NCI-H526 treated with DMSO at 0.1 percent for 48 hours (cell line): ENCODE results near the gene SLC24A1.
"Not testable (repeated sequence)": the region's sequence is repeated elsewhere in the genome, so short reads cannot be mapped to it uniquely, and the experiment has no call there.

Source experiments
- DNase-seq: peaks from one replicate; lab custom pipeline; 2025; lab: John Stamatoyannopoulos, UW

Gene SLC24A1

DNA sequence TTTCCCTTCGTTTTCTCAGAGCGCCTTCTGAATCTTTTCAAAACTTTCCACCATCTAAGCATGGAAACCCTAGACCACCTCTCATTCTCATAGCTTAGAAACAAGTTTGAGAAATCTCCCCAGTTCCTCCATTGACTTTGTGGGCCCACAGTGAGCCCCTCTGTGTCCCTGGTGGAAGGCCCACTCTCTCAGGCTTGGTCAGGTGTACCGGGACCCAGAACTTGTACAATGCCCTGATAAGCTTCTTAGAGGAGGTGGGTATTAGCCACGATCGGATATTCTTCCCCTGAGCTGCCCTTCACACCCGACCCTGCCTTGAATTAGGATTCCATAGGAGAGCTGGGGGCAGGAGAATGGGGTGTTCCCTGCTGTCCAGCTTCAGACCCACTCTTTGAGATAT lies at the start of gene SLC24A1:
SLC24A1 (plus strand) TSS at position 301 of the 400 bp plus-strand sequence. CDS start 2,143 bp downstream, outside the sequence.
- DNase-seq = no peak

- no peak for DNase-seq
These were observed 49.8 kb upstream of the SLC24A1 start for GRCh38 chr15:65571971-65572370.

DNA sequence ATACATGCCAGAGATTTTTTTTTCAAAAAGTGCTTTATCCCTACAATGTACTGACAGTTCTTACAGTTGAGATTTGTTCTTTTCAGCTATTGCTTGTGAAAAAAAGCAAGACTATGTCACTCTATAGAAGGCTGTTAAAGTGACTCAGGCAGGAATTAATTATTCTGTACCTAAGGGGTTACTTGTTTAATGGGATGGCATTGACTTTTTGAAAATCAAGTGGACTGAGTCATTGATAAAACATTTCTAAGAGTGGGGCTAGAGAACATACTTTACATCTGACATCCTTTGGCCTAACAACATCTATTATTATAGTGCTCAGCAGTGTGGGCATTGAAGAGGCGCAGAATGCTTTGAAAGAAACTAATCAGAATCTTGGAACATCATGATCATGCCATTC lies 45.1 kb upstream of the SLC24A1 start:
- DNase-seq = no peak

GRCh38 chr15:65577129-65577996 lies 44.4 kb upstream of the SLC24A1 start:
- DNase-seq = no peak

GRCh38 chr15:65578904-65579728 lies 42.6 kb upstream of the SLC24A1 start:
- DNase-seq = no peak

- no peak for DNase-seq
These were observed 42.0 kb upstream of the SLC24A1 start for GRCh38 chr15:65579762-65580161.

- no peak for DNase-seq
These were observed 41.5 kb upstream of the SLC24A1 start for GRCh38 chr15:65580287-65580686.

- no peak for DNase-seq
These were observed 38.0 kb upstream of the SLC24A1 start for GRCh38 chr15:65583701-65584100.

DNA sequence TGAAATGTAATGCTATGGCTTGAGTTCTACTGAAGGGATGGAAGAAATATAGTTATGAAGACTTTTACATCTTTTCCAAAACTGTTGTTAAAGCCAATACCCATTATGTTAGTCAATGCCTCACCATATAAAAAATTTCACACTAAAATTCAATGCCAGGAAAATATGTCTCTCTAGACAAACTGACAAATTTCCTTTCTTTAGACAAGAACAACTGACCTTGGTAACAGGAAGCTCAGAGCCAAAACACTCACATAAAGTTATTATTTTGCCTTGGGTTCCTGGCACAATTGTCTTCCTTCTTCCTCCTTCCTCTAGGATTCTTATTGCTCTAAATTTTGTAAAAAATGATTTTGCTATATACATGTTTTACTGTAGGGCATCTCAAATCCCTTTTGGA lies 37.5 kb upstream of the SLC24A1 start:
- no peak for DNase-seq

DNA sequence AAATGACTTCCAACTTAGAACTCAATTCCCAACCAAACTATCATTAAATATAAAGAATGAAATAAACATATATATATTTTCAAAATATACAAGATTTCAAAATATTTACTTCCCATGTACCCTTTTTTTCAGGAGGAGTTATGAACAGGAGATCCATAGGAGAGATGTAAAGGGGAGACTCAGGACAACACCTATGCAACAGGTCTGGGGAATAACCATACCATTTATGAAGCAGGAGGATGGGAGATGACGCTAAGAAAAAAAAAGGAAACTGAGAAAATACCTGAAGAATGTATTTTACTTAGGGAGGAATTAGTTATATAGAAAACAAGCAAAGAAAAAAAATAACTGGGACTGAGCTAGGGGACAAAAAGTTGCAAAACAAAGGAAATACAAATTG lies 34.6 kb upstream of the SLC24A1 start:
- DNase-seq = no peak

DNA sequence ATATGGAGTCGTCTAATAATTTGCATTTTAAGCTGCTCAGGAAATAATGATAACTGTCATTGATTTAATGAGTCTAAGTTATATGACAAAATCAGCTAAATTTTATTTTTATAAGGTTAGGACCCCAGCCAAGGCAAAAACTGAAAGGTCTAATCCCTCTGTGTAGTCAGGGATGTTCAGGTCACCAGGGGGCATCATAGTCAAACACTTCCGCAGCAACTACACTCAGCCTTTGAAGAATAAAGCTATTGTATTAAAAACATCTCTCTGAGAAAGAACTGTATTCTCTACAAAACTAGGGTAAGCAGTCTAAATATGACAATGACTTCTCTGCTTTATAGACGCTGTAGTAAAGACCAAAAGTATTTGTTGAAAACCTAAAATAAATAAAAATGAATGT lies 25.8 kb upstream of the SLC24A1 start:
- peak; percentile 36 for DNase-seq

GRCh38 chr15:65598468-65598867 lies 23.3 kb upstream of the SLC24A1 start:
- DNase-seq = no peak

GRCh38 chr15:65599677-65600076 lies 22.1 kb upstream of the SLC24A1 start:
- DNase-seq = no peak

DNA sequence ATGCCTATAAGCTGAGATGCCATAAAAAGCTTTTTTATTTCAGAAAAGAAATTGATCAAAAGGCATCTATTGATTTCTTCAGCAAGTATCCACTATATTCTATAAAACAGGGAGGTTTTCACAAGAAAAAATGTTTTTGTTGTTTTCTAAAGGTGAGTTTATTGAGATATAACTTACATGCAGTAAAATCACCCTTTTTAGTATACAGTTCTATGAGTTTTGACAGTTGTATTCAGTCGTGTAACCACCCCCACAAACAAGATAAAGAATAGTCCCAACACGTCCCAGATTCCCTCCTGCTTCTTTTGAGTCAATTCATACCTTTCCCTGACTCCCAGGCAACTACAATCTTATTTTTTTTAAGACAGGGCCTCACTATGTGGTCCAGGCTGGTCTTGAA lies 18.6 kb upstream of the SLC24A1 start:
- DNase-seq = no peak

- no peak for DNase-seq
These were observed 18.2 kb upstream of the SLC24A1 start for GRCh38 chr15:65603559-65603958.

DNA sequence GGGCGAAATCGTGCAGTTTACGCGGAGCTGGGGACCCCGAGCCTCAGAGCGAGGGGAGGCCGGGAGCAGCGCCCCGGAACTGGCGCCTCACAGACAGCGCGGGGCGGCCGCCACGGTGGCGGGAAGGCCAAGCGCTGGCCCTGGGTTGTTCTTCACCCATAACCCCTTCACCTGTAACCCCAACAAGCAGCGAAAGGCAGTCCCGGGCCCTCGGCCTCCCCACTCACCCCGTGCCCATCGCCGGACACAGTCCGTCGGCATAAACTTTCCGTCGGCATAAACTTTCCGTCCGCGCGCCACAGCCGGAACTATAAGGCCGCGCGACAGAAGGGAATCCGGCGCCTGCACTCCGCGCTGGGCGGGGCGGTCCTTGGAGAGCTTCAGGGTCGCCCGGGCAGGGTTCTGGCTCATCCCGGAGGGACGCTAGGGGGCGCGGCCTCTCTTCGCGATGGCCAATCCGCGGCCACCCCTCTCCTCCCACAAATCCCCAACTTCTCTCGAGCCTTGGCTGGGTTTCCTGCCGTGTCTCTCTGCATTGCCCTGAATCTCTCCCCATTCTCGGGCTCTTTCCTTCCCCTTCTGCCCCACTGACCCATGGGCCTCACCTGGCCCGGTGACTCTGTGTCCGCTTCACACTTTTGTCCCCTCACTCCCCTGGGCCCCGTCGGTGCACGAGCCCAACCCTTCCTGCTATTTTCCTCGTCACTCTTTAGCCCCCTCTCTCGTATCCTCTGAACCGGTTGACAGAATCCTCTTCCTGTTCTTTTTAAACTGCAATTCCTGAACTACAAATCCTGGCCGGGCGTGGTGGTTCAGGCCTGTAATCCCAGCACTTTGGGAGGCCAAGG lies 10.6 kb upstream of the SLC24A1 start, which contains the start of gene INTS14:
INTS14 (minus strand) TSS at position 261 of the 848 bp plus-strand sequence. CDS start 3,751 bp downstream, outside the sequence.
- DNase-seq = peak; percentile 90

DNA sequence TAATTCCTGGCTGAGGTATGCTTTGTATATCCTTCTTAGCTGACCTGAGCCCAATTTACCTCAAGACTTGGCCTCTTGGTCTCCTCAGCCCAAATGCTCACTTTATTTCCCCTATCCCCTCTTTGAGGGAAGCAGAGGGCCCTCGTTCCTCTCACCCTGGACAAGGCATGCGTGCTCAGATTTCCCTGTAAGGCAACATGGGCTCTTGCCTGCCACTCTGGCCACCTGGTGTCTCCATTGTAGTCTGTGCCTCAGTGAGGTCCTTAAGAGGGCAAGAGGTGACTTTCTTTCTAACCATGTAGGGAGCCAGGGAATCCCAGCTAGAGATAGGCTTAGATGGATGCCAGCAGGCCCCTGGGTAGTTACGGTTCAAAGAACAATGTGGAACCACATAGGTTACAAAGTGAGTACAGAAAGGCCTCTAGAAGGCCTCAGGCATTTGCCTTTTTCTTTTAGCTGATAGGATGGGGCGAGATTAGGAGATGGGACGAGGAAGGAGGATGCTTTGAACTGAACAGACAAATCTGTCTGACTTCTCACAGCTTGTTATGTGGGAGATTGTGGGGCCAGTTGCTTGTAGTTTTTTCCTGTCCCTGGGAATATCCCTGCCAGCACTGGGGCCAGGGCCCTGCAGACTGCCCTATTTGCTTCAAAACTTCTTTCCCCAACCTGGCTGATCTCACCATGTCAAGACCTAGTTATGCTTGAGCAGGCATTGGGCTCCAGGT lies 9.7 kb upstream of the SLC24A1 start:
- no peak for DNase-seq

- DNase-seq = no peak
These were observed 9.2 kb upstream of the SLC24A1 start for GRCh38 chr15:65612616-65612946.

GRCh38 chr15:65612949-65613744 lies 8.6 kb upstream of the SLC24A1 start:
- no peak for DNase-seq

GRCh38 chr15:65615887-65616286 lies 5.9 kb upstream of the SLC24A1 start:
- DNase-seq = not testable (repeated sequence)
